GM19438 (cell line): ENCODE data around the gene PRKAG1.

Experiments
- ATAC-seq: cut with Tn5 transposase; IDR thresholded peaks from one replicate; pipeline ENCODE4 v1.9.1; 2021; ENCODE audit warnings: low read depth; ENCODE audit not compliant: unreplicated experiment

The PRKAG1 gene

GRCh38 chr12:49015196-49015595, 3.4 kb downstream of the PRKAG1 start:
- ATAC-seq = no peak

- ATAC-seq = no peak
Observed at GRCh38 chr12:49014547-49014946, 4.0 kb downstream of the PRKAG1 start.

- no peak for ATAC-seq
Observed at GRCh38 chr12:49013428-49013827, 5.1 kb downstream of the PRKAG1 start.

- ATAC-seq = no peak
Observed at GRCh38 chr12:49012739-49013138, 5.8 kb downstream of the PRKAG1 start.

GRCh38 chr12:49010092-49010668, 8.4 kb downstream of the PRKAG1 start:
- ATAC-seq = no peak

GRCh38 chr12:49008943-49009342, 9.6 kb downstream of the PRKAG1 start:
- ATAC-seq = no peak

GRCh38 chr12:49000346-49000745, 18.2 kb downstream of the PRKAG1 start:
- ATAC-seq = no peak

- ATAC-seq = no peak
Observed at GRCh38 chr12:48999371-49000131, 19.0 kb downstream of the PRKAG1 start, which contains the start of gene DDN. TSS of gene DDN (minus strand) at chr12:48999375. CDS start at chr12:48999287, 88 bp downstream.

GRCh38 chr12:48998497-48999353, 19.9 kb downstream of the PRKAG1 start:
- ATAC-seq = peak; percentile 20

GRCh38 chr12:48997719-48998496, 20.7 kb downstream of the PRKAG1 start:
- peak; percentile 41 for ATAC-seq

- ATAC-seq = no peak
Observed at GRCh38 chr12:48996794-48997718, 21.5 kb downstream of the PRKAG1 start.

- no peak for ATAC-seq
Observed at GRCh38 chr12:48995086-48995879, 23.3 kb downstream of the PRKAG1 start.

- ATAC-seq = no peak
Observed at GRCh38 chr12:48994224-48995085, 24.1 kb downstream of the PRKAG1 start.

GRCh38 chr12:48993787-48994186, 24.8 kb downstream of the PRKAG1 start:
- ATAC-seq = no peak

GRCh38 chr12:48991247-48992050, 27.1 kb downstream of the PRKAG1 start:
- ATAC-seq = no peak

GRCh38 chr12:48990552-48990951, 28.0 kb downstream of the PRKAG1 start:
- no peak for ATAC-seq
